GM21528 (cell line): ENCODE results near the gene NEK4.

Experiments
- ATAC-seq: cut with Tn5 transposase; IDR thresholded peaks from one replicate; pipeline ENCODE4 v1.9.1; 2021; ENCODE audit warnings: mild to moderate bottlenecking, moderate library complexity; ENCODE audit not compliant: unreplicated experiment, low FRiP score

Gene NEK4

DNA sequence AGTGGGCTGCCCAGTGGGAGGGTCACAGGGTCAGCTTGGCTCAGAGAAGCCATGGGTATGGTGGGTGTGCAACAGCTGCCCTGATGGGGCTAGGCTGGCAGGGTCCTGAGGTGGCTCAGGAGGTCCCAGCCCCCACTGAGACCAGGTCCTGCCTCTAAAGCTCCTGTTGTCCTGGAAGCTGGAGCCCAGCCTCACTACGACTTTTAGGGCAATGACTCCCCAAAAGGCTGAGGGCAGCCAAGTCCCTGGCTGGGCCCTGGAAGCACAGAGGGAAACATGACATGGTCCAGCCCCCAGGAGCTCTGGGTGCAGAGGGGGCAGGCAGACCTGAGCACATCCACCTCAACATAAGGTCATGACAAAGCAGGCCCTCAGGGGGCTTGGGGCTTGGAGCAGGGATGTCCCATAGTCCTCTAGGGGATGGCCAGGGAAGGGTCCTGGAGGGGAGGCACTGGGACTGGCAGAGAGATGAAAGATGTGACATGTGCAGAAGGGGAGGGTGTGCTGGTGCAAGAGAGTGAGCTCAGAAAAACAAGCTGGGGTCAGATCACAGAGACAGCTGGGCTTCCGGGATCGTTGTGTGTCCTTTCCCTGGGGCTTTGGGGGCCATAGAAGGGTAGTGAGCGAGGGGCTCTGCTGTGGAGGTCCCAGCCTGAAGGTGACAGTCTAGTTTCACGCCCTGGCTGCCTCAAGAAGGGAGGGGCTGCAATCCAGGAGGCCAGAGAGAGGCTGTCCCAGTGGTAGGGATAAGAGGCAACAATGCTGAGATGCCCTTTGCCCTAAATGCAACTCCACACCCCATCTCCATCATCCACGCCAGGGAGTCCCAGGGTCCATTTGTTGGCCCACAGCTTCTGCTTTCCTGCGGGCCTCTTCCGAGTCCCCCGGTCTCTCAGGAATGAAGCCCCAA, 23.2 kb upstream of the NEK4 start:
- no peak for ATAC-seq

DNA sequence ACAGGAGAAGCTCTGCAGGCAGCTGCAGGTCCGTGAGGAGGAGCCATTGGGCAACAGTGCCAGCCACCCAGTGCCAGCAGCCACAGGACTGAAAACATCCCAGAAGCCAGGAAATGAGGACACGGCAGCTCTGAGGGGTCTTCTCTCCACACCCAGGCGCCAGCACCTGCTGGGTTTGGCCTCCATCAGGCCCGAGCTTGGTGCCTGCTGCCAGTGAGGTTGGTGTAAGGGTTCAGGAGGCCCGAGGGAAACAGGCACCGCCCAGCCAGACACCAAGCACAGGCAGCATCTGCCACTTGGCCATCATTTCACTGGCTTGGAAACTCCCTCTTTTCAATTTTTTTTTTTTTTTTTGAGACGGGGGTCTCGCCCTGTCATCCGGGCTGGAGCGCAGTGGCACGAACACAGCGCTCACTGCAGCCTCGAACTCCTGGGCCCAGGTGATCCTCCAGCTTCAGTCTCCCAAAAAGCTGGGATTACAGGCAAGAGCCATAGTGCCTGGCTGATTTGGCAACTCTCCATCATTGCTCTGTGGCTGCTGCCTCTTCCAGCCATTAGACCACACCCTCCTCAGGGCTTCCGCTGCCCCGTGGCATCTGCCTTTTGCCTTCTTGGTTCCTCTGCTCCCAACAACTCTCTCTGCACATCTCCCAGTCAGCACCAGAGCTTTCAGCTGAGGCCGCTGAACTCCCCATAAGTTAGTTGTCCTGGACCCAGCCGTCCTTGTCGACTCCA, 22.4 kb upstream of the NEK4 start:
- ATAC-seq: no peak

DNA sequence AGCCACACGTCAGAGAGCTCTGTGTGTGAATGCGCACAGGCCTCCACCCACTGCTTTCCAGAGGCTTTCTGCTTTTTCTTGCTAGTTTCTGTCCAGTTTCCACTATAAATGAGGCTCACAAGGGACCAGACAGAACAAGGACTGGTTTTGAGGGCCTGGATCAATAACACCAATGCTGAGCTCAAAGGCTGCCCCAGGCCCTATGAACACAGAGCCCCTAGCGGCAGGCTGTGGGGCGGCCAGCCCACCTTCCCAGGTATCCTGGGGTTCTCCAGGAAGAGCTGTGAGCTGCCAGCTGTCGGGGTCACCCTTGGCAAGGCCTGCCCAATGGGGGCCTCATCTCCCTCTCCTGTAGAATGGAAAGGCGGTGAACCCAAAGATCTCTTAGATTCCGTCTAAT, 21.7 kb upstream of the NEK4 start:
- no peak for ATAC-seq

DNA sequence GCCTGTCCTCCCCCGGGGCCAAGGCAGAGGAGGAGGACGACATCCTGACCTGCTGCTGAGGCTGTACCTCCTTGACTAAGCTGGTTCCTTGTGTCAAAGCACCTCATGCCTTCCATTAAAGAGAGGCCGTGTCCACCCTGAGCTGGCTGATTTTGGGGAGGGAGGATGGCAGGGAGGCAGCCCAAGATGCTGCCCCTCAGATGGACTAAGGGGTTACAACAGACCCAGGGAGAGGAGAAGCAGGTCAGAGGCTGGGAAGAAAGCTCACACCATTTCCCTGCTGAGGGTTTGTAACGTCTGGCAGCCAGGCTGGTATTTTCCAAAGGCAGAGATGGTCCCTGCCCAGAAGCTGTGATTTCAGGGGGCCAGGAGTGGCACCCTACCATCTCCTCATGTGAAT, 21.2 kb upstream of the NEK4 start:
- ATAC-seq: no peak

DNA sequence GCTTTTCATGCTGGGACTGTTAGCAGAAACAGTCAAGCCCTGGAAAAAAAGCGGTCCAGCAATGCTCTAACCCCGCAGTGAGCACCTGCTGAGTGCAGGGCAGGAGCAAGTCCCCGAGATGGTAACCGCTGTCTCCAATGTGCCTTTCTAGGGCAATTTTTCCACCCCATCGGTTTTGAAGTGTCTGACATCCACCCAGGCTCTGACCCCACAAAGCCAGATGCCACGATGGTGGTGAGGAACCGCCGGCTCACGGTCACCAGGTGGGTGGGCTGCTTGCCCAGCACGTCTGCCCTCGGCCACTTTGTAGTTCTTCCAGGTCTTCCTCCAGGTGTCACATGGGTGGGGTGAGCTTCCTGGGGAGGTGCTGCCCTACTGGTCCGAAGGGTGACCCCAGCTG, 20.6 kb upstream of the NEK4 start:
- ATAC-seq: no peak

GRCh38 chr3:52790741-52791140, 20.0 kb upstream of the NEK4 start:
- ATAC-seq: no peak

DNA sequence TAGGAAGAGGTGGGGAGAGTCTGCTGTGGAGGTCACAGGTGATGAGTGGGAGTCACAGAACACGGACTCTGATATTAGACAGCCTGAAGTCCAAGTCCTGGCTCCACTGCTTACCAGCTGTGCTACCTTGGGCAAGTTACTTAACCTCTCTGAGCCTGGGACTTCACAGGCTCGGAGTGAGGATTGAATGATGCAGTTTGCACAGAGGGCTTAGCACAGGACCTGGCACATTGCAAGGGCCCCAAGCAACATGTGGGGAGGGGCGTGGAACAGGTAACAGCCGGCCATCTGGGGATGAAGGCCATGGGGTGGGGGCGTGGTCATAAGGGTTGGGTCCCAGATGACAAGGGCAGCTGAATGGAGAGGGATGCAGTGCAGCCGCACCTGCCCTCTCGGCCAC, 19.6 kb upstream of the NEK4 start:
- ATAC-seq: no peak

GRCh38 chr3:52789746-52790040, 19.0 kb upstream of the NEK4 start:
- ATAC-seq: no peak

- ATAC-seq: no peak
Observed at GRCh38 chr3:52788890-52789745, 18.4 kb upstream of the NEK4 start.

- ATAC-seq: no peak
Observed at GRCh38 chr3:52787672-52788625, 17.2 kb upstream of the NEK4 start.

DNA sequence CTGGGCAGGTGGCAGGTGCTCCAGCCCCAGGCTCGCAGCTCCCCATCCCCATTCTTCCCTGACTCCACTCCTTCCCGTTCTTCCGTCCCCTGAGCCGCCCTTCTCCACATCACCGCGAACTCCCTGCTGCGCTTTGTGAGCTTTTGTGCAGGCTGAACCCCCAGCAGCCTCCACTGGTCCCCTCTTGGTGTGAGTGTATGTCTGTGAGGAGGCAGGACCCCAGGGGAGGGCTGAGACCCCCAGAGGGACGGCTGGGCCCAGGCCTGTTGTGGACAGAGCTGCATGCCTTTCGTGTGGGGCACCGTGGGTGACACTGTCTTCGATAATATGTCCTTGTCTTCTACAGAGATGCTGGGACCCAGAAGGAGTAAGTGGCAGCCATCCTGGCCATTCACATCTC, 16.5 kb upstream of the NEK4 start:
- ATAC-seq: no peak

GRCh38 chr3:52786330-52787215, 15.8 kb upstream of the NEK4 start:
- no peak for ATAC-seq

GRCh38 chr3:52784931-52785590, 14.3 kb upstream of the NEK4 start:
- no peak for ATAC-seq

GRCh38 chr3:52784021-52784621, 13.4 kb upstream of the NEK4 start:
- no peak for ATAC-seq

GRCh38 chr3:52783211-52783555, 12.4 kb upstream of the NEK4 start:
- ATAC-seq: no peak

- ATAC-seq: no peak
Observed at GRCh38 chr3:52782412-52783210, 11.9 kb upstream of the NEK4 start.

DNA sequence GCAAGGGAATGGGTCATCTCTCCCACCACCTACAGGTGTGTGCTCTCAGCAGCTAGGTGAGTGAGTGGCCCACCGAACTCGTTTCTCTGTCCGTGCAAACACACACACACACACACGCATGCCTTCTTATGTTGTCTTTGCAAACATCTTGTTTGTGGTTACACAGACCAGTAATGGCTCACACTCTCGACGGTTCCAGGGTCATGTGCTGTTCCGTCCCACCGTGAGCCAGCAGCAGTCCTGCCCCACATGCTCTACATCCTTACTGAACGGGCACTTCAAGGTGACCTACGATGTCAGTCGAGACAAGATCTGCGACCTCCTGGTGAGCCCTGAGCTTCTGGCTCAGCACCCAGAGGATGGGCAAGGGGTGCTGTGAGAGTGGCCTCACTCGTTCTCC, 11.0 kb upstream of the NEK4 start:
- no peak for ATAC-seq
